Mononuclear cell (primary cell): Measurements from ENCODE around the gene KLF5. TPM values are rescaled to one million over a fixed set of nuclear protein-coding genes. Genes with fewer than 3 reads are reported as not detected.

Experiments
- H3K27me3 ChIP-seq: 2 replicates; pipeline ENCODE4 v1.6.0; 2011; ENCODE audit warnings: low read length, control low read depth; ENCODE audit not compliant: insufficient read depth
- H3K4me1 ChIP-seq: 2 replicates; pipeline ENCODE4 v1.5.1; 2011; ENCODE audit warnings: mild to moderate bottlenecking, low read length, control low read depth; ENCODE audit not compliant: insufficient read depth
- H3K4me3 ChIP-seq: 2 replicates; pipeline ENCODE4 v1.5.1; 2011; ENCODE audit warnings: mild to moderate bottlenecking, low read length, moderate library complexity
- H3K9me3 ChIP-seq: 2 replicates; pipeline ENCODE4 v1.5.1; 2011; ENCODE audit warnings: low read depth, mild to moderate bottlenecking, control low read depth, low read length
- total RNA-seq: library from RNA; depleted of rRNA; stranded (reverse); fragments of >200 nt; gene quantifications from one replicate; pipeline ENCODE4 v1.2.3, GENCODE V29; 2012

Gene KLF5
- total RNA-seq, 1 donor, result 3.0 TPM

DNA sequence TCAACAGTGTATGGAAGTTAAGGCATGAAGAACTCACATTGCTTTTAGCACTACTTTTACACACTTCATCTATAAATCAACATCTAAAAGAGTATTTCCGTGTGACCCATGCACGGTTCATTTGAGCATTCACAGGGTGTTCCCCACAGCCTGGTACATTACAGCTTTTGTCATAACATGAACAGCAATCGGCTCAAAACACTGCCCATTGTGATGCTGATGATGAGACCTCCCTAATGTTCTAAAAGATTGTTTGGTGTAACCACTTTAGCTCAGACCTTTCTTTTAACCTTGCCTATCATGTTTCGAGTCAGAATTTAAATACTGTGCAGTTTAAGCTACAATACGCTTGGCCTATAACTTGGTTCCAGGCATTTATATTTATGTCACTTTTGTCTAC, 4.1 kb upstream of the KLF5 start:
- Histone ChIP-seq H3K27me3 (peaks cover 37% of the 10 kb centered on the region), H3K4me3 (no peak overlapping the region), H3K4me1 (peaks cover 8% of the 10 kb centered on the region), H3K9me3 (no peaks in the 10 kb centered on the region)

GRCh38 chr13:73055813-73056564, 2.8 kb upstream of the KLF5 start:
- Histone ChIP-seq H3K4me3 (no peak overlapping the region), H3K4me1 (peaks cover 16% of the 10 kb centered on the region), H3K27me3 (peaks cover 49% of the 10 kb centered on the region), H3K9me3 (no peaks in the 10 kb centered on the region)

DNA sequence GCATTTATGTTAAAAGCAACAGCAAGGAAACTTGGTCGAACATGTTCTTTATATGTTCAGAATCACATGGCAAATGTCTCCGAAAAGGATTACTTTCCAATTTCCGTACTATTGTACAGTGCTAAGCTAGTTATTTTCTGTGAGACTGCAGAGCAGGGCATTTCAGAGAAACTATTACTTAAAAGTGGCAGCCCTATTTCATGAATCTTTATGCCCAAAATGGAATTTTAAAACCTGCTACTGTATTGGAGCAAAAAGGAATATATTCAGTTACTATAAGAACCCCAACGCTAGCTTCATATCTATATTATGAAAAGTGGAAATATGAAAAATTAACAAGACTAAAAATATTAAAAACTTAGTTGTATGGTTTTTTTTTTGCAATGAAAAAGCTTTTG, 2.2 kb upstream of the KLF5 start:
- Histone ChIP-seq H3K27me3 (peaks cover 54% of the 10 kb centered on the region), H3K4me1 (peaks cover 16% of the 10 kb centered on the region), H3K4me3 (no peak overlapping the region), H3K9me3 (no peaks in the 10 kb centered on the region)

GRCh38 chr13:73057284-73058063, 1.3 kb upstream of the KLF5 start:
- Histone ChIP-seq H3K9me3 (no peaks in the 10 kb centered on the region), H3K4me3 (no peak overlapping the region), H3K27me3 (peaks cover 54% of the 10 kb centered on the region), H3K4me1 (peaks cover 16% of the 10 kb centered on the region)

GRCh38 chr13:73058064-73058313, 816 bp upstream of the KLF5 start:
- H3K27me3 ChIP-seq, result peaks cover 54% of the 10 kb centered on the region
- no peaks in the 10 kb centered on the region for H3K9me3 ChIP-seq
- peaks cover 16% of the 10 kb centered on the region for H3K4me1 ChIP-seq
- no peak overlapping the region for H3K4me3 ChIP-seq

DNA sequence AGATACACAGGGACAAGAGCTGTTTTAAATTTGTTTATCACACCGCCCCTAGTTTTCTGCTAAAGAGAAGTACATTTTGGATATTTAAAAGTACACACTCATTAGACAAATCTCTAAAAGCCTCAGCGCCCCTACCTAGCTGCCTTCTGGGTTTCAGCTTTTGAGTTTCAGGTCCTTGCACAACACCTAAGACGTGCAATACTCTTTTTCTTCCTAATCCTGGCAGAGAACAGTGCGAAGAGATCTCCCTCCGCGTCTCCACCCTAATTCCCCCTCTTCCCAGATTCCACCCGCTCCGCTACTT, 421 bp upstream of the KLF5 start:
- Histone ChIP-seq H3K4me1 (peaks cover 16% of the 10 kb centered on the region), H3K4me3 (peak overlapping the region; percentile 51), H3K9me3 (no peaks in the 10 kb centered on the region), H3K27me3 (peaks cover 54% of the 10 kb centered on the region)

GRCh38 chr13:73059460-73060250, 850 bp downstream of the KLF5 start:
- Histone ChIP-seq H3K27me3 (peaks cover 52% of the 10 kb centered on the region), H3K4me1 (peaks cover 16% of the 10 kb centered on the region), H3K4me3 (peak overlapping the region; percentile 51)

DNA sequence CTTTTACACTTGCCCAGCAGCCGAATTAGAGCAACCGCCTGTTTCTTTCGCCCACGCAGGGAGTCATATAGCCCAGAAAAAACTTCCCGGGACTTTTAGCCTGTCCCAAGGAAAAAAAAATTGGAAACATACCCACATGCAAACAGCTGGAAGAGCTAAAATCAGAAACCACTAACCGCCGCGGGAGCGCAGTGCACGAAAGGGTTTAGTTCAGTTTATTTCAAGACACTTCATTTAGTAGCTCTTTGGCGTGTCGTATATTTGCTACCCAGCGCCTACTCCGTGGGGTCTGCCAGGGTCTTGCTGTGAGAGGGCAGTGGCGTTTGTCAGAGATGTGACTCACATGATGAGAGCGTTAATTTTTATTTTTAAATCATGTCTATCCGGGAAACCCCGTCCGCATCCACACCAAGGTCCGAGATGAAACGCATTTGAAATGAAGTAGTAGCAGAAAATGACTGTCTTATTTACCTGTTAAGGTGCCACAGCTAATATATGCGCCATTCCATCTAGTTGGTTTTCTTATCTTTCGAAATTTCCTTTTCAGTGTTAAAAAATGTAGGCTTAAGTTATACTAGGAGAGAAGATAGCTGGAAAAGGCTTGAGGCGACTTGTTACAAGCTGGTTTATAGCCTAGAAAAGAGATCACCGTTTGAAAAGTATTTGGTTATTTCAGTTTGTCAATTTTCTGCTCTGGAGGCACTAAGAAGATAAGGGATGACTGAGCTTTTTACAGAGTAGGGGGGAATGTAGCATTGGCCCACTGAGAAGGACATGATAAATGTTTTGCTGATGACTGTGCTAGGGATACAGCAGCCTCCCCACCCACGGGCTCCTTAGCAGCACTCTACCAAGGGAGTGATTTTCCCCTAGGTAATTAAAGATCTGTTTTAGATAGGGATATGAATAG, 1.7 kb downstream of the KLF5 start:
- H3K9me3 ChIP-seq, result no peaks in the 10 kb centered on the region
- peaks cover 48% of the 10 kb centered on the region for H3K27me3 ChIP-seq
- H3K4me3 ChIP-seq, result peak overlapping the region; percentile 51
- H3K4me1 ChIP-seq, result peaks cover 16% of the 10 kb centered on the region

More at GRCh38 chr13:73059460-73060250, 850 bp downstream of the KLF5 start:
- no peaks in the 10 kb centered on the region for H3K9me3 ChIP-seq

DNA sequence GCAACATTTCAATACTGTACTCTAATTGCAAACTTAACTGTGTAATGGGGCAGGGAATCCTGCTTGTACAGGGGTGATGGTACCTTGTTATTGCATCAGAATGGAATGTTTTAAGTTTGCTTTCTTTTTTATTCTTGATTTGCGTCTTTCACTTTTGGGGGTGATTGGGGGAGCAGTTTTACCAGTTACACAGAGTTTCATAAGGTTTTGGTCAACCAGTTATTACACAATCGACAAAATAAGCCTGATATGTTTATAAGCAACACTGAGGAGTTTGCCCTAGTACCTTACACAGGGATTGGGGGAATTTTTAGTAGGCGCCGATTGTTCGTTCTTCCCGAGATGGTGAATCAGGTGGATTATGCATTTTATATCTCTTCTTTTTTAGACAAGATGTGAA, 2.7 kb downstream of the KLF5 start:
- H3K4me1 ChIP-seq, result peaks cover 16% of the 10 kb centered on the region
- H3K27me3 ChIP-seq, result peaks cover 38% of the 10 kb centered on the region
- no peak overlapping the region for H3K4me3 ChIP-seq
- no peaks in the 10 kb centered on the region for H3K9me3 ChIP-seq

GRCh38 chr13:73061876-73062275, 3.1 kb downstream of the KLF5 start:
- Histone ChIP-seq H3K9me3 (no peaks in the 10 kb centered on the region), H3K4me3 (no peak overlapping the region), H3K4me1 (peaks cover 16% of the 10 kb centered on the region), H3K27me3 (peaks cover 34% of the 10 kb centered on the region)

- Histone ChIP-seq H3K4me1 (peaks cover 16% of the 10 kb centered on the region), H3K4me3 (no peak overlapping the region), H3K27me3 (peaks cover 28% of the 10 kb centered on the region), H3K9me3 (no peaks in the 10 kb centered on the region)
Measured at GRCh38 chr13:73062468-73062867, 3.7 kb downstream of the KLF5 start.

DNA sequence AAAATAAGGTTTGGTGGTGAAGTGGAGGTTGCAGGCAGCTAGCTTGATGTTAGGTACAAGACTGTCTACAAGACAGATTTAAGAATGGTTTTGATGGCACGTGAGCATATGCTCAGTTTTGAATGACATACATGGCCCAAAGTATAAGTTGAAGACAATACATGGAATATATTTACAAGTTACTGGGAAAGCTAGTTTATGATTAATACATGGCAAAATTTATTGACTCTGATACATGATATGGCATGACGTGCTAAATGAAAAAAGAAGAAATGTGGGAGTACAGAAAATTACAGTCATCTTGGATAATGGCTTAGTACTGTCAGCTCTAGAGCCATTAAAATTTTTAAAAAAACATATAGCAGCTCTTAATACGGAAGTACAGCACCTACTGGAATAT, 4.4 kb downstream of the KLF5 start:
- peaks cover 21% of the 10 kb centered on the region for H3K27me3 ChIP-seq
- H3K9me3 ChIP-seq, result no peaks in the 10 kb centered on the region
- H3K4me1 ChIP-seq, result peaks cover 13% of the 10 kb centered on the region
- H3K4me3 ChIP-seq, result no peak overlapping the region

DNA sequence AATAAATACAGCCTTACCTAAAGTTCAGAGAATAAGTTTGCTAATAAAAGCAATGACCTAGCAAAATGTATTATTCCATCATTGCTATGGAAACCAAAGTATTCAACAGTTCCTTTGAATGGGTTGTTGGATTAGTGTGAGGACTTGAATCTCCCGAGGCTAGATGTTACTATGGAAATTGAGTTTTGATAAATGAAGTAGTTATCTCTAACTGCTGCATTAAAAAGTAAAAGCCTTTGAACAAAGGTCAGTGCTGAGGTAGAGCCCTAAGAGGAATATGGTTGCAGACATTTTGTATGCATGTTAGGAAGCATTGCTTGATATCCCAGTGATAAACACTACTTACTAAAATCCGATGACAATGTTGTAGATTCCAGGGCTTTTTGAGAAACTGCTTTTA, 6.2 kb downstream of the KLF5 start:
- Histone ChIP-seq H3K9me3 (no peaks in the 10 kb centered on the region), H3K4me1 (peaks cover 5% of the 10 kb centered on the region), H3K27me3 (peaks cover 15% of the 10 kb centered on the region), H3K4me3 (no peak overlapping the region)

DNA sequence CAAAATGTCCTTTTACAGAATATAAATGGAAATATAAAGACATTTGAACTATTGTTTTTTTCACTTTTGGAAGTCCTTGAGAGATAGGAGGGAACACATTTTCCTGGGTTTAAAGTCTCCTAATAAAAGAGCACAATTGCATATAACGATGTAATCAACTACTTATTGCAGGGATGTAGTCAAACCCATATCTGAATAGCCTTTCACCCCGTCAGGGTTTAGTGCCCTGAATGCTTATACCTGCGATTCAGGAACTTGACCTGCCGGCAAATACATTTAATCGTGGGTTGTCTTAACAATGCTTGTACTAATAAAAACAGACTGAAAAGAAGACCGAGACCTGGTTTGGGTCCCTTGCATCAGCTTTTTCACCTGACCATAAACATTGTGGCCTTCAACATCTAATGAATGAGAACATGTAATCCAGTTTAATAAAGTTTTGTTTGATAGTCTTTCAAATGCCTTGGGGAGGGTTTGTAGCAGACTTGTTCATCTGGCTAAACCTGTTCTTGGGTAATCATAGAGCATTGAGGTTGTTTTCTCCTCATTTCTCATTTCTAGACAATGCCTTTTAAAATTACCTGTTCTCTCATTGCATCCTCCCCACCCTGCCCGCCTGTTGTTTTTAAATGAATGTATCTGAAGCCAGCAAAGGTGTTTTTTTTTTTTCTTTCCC, 7.0 kb downstream of the KLF5 start:
- Histone ChIP-seq H3K4me1 (no peaks in the 10 kb centered on the region), H3K9me3 (no peaks in the 10 kb centered on the region), H3K27me3 (peaks cover 7% of the 10 kb centered on the region), H3K4me3 (no peak overlapping the region)
